Left ventricle myocardium inferior (tissue), 1 donor: ENCODE results near the gene DOK6. TPM values are rescaled to one million over a fixed set of nuclear protein-coding genes. Genes with fewer than 3 reads are reported as not detected.

Source experiments
- DNase-seq: peaks from one replicate; pipeline ENCODE4 v3.0.0-alpha.2; 2020
- H3K27ac ChIP-seq: fragments of 200-600 bp; replicated peaks from 2 replicates; pipeline ENCODE4 v1.8.0; 2021
- H3K27me3 ChIP-seq: fragments of 200-600 bp; 2 replicates; pipeline ENCODE4 v1.8.0; 2021; ENCODE audit warnings: low read depth
- H3K36me3 ChIP-seq: fragments of 200-600 bp; 2 replicates; pipeline ENCODE4 v1.8.0; 2021
- H3K4me1 ChIP-seq: fragments of 200-600 bp; 2 replicates; pipeline ENCODE4 v1.8.0; 2021
- H3K4me3 ChIP-seq: fragments of 200-600 bp; 2 replicates; pipeline ENCODE4 v1.8.0; 2021; ENCODE audit warnings: mild to moderate bottlenecking, moderate library complexity
- H3K9me3 ChIP-seq: fragments of 200-600 bp; replicated peaks from 2 replicates; pipeline ENCODE4 v1.8.0; 2021
- intact Hi-C: fragments of 100-400 bp; cut with micrococcal nuclease; formaldehyde crosslinking; loops from one replicate; pipeline ENCODE4 v1.11.0; 2022
- total RNA-seq: library from RNA; stranded (reverse); fragmentation: NEBNext Ultra II Directional; extraction: Animal tissue kit (Norgen Biotek cat#: 25700); gene quantifications from one replicate; pipeline ENCODE4 v1.2.1, GENCODE V29; 2021
- TF ChIP-seq, protein P1 (sequence below): fragments of 200-600 bp; IDR thresholded peaks from 2 replicates; pipeline ENCODE4 v1.8.0; 2021; ENCODE audit warnings: antibody characterized with exemption, mild to moderate bottlenecking, borderline replicate concordance
- donor health status: DM: no; HTN: yes; CAD: no; lungs with severe emphysema.

DOK6 gene
- total RNA-seq, 1 donor from 2014 or later = 0.96 TPM

DNA sequence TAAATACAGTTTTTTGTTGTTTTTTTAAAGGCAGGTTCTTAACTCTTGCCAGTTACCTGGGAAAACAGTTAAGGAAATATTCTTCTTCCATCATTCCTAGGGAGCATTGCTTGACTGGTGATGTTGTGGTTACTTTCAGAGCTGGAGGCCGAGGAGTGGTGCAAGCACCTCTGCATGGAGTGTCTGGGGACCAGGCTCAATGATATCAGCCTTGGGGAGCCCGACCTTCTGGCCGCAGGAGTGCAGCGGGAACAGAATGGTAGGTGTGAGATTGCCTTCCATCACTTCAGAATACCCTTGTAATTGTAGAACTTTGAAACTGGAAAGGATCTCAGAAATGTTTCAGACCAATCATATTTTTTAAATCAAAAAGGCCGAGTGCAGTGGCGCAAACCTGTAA, 276.9 kb downstream of the DOK6 start:
- Histone ChIP-seq H3K36me3 (no peaks in the 10 kb centered on the region), H3K9me3 (no peaks in the 10 kb centered on the region), H3K4me1 (no peaks in the 10 kb centered on the region), H3K27ac (no peak overlapping the region), H3K4me3 (no peak overlapping the region), H3K27me3 (no peaks in the 10 kb centered on the region)
- TF ChIP-seq, protein P1, sequence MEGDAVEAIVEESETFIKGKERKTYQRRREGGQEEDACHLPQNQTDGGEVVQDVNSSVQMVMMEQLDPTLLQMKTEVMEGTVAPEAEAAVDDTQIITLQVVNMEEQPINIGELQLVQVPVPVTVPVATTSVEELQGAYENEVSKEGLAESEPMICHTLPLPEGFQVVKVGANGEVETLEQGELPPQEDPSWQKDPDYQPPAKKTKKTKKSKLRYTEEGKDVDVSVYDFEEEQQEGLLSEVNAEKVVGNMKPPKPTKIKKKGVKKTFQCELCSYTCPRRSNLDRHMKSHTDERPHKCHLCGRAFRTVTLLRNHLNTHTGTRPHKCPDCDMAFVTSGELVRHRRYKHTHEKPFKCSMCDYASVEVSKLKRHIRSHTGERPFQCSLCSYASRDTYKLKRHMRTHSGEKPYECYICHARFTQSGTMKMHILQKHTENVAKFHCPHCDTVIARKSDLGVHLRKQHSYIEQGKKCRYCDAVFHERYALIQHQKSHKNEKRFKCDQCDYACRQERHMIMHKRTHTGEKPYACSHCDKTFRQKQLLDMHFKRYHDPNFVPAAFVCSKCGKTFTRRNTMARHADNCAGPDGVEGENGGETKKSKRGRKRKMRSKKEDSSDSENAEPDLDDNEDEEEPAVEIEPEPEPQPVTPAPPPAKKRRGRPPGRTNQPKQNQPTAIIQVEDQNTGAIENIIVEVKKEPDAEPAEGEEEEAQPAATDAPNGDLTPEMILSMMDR = no peak
- DNase-seq = no peak
- intact Hi-C loops = no loop called here

DNA sequence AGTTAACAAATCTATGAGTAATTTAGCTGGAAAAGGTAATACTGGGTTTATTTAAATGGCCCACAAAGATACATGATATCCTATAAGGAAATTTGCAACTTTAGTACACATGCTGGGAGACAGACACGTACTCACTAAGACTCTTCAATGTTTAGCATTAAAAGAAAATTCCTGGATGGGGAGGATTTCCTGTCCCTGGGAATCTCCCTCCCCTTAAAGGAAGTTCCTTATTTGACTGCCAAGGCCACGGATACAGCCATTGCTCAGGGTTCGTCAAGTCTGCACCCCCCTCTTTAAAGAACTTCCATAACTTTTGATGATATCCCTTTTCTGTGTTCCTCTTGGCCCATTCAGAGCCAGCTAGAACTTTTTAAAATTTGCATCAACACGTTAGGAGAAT, 279.4 kb downstream of the DOK6 start:
- H3K4me1 ChIP-seq = no peaks in the 10 kb centered on the region
- intact Hi-C loops = no loop called here
- TF ChIP-seq, protein P1 = no peak
- H3K27me3 ChIP-seq = no peaks in the 10 kb centered on the region
- H3K36me3 ChIP-seq = no peaks in the 10 kb centered on the region
- no peak overlapping the region for H3K4me3 ChIP-seq
- no peak overlapping the region for H3K27ac ChIP-seq
- H3K9me3 ChIP-seq = no peaks in the 10 kb centered on the region
- no peak for DNase-seq

DNA sequence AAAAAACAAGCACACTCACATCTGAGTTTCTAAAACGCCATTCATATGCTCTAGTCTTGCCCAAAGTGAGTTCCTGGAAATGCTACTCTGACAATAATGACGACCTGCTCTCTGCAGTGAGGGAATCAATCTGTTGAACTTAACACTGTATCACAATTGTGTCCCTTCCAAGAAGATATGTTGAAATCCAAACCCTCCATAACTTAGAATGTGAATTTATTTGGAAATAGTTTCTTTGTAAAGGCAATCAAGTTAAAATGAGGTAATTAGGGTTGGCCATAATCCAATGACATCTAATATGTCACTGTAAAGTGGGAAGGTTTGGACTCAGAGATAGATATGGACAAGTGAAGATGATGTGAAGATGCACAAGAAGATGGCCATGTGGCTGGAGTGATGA, 282.5 kb downstream of the DOK6 start:
- Histone ChIP-seq H3K36me3 (no peaks in the 10 kb centered on the region), H3K4me3 (no peak overlapping the region), H3K9me3 (no peaks in the 10 kb centered on the region), H3K4me1 (peaks cover 2% of the 10 kb centered on the region), H3K27ac (no peak overlapping the region), H3K27me3 (no peaks in the 10 kb centered on the region)
- DNase-seq = no peak
- TF ChIP-seq, protein P1 = no peak
- intact Hi-C loops = no loop called here

DNA sequence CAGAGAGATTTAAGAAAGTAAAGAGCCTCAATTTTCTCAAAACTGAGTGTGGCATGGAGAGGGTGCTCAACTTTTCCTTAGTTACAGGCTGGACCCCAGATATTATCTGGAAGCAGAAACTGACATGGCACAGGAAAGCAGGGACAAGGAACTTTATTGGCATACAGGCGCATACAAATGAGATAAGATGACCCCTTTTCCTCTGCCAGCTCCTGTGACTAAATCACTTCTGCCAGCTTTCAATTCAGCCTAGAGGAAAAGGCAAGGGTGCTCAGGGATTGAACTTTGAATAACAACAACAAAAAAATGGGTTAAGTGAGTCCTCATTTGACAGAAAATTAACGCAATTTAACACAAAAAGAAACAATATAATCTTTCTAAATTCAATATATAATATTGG, 284.1 kb downstream of the DOK6 start:
- no peak for DNase-seq
- no peaks in the 10 kb centered on the region for H3K36me3 ChIP-seq
- no peaks in the 10 kb centered on the region for H3K27me3 ChIP-seq
- intact Hi-C loops = no loop called here
- no peaks in the 10 kb centered on the region for H3K9me3 ChIP-seq
- TF ChIP-seq, protein P1 = no peak
- H3K27ac ChIP-seq = peak overlapping the region; percentile 14
- peaks cover 5% of the 10 kb centered on the region for H3K4me1 ChIP-seq
- H3K4me3 ChIP-seq = no peak overlapping the region

DNA sequence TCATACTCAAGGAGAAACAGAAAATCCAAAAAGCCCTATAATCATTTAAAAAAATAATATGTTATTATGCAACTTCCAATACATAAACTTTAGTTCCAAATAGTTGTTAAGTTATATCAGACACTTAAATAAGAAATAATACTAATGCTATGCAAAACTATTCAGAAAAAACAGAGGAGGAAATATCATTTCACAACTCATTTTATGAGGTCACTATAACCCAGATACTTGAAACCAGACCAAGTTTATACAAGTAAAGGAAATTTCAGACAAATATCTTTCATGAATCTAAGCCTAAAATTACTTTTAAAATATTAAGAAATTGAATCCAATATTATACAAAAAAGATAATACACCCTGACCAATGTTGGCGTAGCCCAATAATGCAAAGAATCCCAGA, 286.2 kb downstream of the DOK6 start:
- Histone ChIP-seq H3K27me3 (no peaks in the 10 kb centered on the region), H3K9me3 (no peaks in the 10 kb centered on the region), H3K27ac (no peak overlapping the region), H3K4me1 (peaks cover 5% of the 10 kb centered on the region), H3K36me3 (no peaks in the 10 kb centered on the region), H3K4me3 (no peak overlapping the region)
- intact Hi-C loops = no loop called here
- no peak for DNase-seq
- TF ChIP-seq, protein P1 = no peak
